ENCODE data around the gene MRPL23.

DNA sequence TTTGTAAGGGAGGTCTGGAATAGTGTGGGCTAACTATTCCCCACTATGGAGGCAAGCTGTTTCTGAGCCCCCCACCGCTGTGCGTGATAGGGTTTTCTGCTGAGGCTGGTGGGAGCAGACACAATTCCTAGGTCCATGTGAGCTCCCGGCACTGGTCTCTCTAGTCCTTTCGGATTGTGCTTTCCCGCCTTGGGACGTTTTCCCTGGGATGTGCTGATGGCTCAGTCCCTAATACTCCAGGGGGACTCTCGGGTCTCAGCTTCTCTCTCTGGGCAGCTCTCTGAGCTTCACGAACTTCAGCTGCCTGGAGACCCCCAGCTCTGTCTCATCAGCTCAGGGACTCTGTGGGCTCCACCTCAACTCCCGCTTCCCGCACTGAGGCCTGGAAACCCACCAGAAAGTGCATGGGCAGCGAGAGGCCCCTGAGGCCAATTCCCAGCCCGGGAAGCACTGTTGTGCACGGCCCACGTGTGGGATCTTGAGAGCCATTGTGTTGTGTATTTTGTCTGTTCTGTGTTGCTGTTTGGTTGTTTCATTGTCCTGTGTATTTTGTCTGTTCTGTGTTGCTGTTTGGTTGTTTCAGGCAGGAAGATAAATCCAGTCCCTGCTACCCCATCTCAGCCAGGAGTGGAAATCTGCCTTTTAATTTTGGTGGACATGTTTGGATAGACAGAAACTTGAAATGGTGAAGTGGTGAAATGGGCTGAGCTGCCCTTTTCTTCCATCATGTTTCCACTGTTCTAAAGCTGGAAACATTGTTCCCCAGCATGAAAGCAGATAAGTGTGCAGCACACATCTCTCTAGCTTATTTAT, 40.3 kb upstream of the MRPL23 start:
- TF ChIP-seq, protein P1, sequence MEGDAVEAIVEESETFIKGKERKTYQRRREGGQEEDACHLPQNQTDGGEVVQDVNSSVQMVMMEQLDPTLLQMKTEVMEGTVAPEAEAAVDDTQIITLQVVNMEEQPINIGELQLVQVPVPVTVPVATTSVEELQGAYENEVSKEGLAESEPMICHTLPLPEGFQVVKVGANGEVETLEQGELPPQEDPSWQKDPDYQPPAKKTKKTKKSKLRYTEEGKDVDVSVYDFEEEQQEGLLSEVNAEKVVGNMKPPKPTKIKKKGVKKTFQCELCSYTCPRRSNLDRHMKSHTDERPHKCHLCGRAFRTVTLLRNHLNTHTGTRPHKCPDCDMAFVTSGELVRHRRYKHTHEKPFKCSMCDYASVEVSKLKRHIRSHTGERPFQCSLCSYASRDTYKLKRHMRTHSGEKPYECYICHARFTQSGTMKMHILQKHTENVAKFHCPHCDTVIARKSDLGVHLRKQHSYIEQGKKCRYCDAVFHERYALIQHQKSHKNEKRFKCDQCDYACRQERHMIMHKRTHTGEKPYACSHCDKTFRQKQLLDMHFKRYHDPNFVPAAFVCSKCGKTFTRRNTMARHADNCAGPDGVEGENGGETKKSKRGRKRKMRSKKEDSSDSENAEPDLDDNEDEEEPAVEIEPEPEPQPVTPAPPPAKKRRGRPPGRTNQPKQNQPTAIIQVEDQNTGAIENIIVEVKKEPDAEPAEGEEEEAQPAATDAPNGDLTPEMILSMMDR (IDR thresholded peaks at IDR 0.05; ENCODE audit: poor library complexity): no peak
- TF ChIP-seq EZH2 (IDR thresholded peaks at IDR 0.05; ENCODE audit: borderline replicate concordance): no peak

All from hepatocyte (in vitro differentiated cells).